ENCODE results near the gene ZNF121. TPM values are rescaled to one million over a fixed set of nuclear protein-coding genes. Genes with fewer than 3 reads are reported as not detected.
A peak's percentile ranks its signal among the peaks of the same experiment; 100 is the strongest.

Gene ZNF121
- total RNA-seq, 1 experiment from 2014 or later, result 35.5 TPM

- Mint-ChIP-seq H3K4me1 (ENCODE audit: low read depth, unreplicated experiment) (peaks cover 7% of the 10 kb centered on the region), H3K27ac (ENCODE audit: unreplicated experiment) (peak within 1 kb of the TSS; percentile 100), H3K36me3 (ENCODE audit: insufficient read depth, unreplicated experiment) (peaks cover 44% of the 10 kb centered on the region), H3K4me3 (ENCODE audit: unreplicated experiment) (peak within 1 kb of the TSS; percentile 96), H3K9me3 (ENCODE audit: unreplicated experiment) (no peaks in the 10 kb centered on the region), H3K27me3 (ENCODE audit: insufficient read depth, unreplicated experiment) (no peaks in the 10 kb centered on the region)
- BruUV-seq (replicated peaks), result TSS peak; percentile 93
- no peak for TF ChIP-seq CTCF (IDR thresholded peaks at IDR 0.05; ENCODE audit: insufficient read depth in 1 of 2, low read depth in 1 of 2, low read length in 1 of 2, severe bottlenecking in 1 of 2, unreplicated experiment in 1 of 2)
- Histone ChIP-seq H3K4me1 (no peaks in the 10 kb centered on the region), H3K27me3 (replicated peaks; ENCODE audit: control insufficient read depth, insufficient read depth, low read length) (no peaks in the 10 kb centered on the region), H3K9me3 (no peaks in the 10 kb centered on the region), H3K36me3 (ENCODE audit: control insufficient read depth, insufficient read depth, low read length) (peaks cover 3% of the 10 kb centered on the region), H3K4me3 (ENCODE audit: low read depth, low read length) (peak within 1 kb of the TSS; percentile 71)
- intact Hi-C loops (cut with micrococcal nuclease; ENCODE audit: unreplicated experiment), result loop anchor here (1.0 kb wide), 1 partner anchor 37 kb away; the partner anchor contains the start of gene ZNF121
- ChIA-PET POLR2A (no interaction called here), CTCF (no interaction called here)
- peak; percentile 80 to 84 for DNase-seq
Measured at GRCh38 chr19:9621156-9622037, 37.1 kb upstream of the ZNF121 start, which contains the start of gene ZNF561. Gene ZNF561 (minus strand): TSS chr19:9621232. CDS start chr19:9619456, 1,776 bp downstream.

GRCh38 chr19:9620842-9621155, 36.5 kb upstream of the ZNF121 start:
- no peaks in the 10 kb centered on the region for H3K9me3 Mint-ChIP-seq (ENCODE audit: unreplicated experiment)
- Histone ChIP-seq H3K4me3 (ENCODE audit: low read depth, low read length) (peak overlapping the region; percentile 71), H3K36me3 (ENCODE audit: control insufficient read depth, insufficient read depth, low read length) (peaks cover 3% of the 10 kb centered on the region), H3K4me1 (no peaks in the 10 kb centered on the region), H3K9me3 (no peaks in the 10 kb centered on the region), H3K27me3 (replicated peaks; ENCODE audit: control insufficient read depth, insufficient read depth, low read length) (no peaks in the 10 kb centered on the region)
- BruUV-seq (replicated peaks), result no TSS peak
- no peak for TF ChIP-seq CTCF (IDR thresholded peaks at IDR 0.05; ENCODE audit: insufficient read depth in 1 of 2, low read depth in 1 of 2, low read length in 1 of 2, severe bottlenecking in 1 of 2, unreplicated experiment in 1 of 2)
- POLR2A ChIA-PET, result no interaction called here
- CTCF ChIA-PET, result no interaction called here
- no peak for DNase-seq
- peaks cover 50% of the 10 kb centered on the region for H3K36me3 Mint-ChIP-seq (ENCODE audit: insufficient read depth, unreplicated experiment)
- peak overlapping the region; percentile 96 for H3K4me3 Mint-ChIP-seq (ENCODE audit: unreplicated experiment)
- peak overlapping the region; percentile 100 for H3K27ac Mint-ChIP-seq (ENCODE audit: unreplicated experiment)
- no peaks in the 10 kb centered on the region for H3K27me3 Mint-ChIP-seq (ENCODE audit: insufficient read depth, unreplicated experiment)
- H3K4me1 Mint-ChIP-seq (ENCODE audit: low read depth, unreplicated experiment), result peaks cover 7% of the 10 kb centered on the region
- intact Hi-C loops (cut with micrococcal nuclease; ENCODE audit: unreplicated experiment), result loop anchor here (1.0 kb wide), 1 partner anchor 36 kb away; the partner anchor contains the start of gene ZNF121

GRCh38 chr19:9615844-9616243, 31.5 kb upstream of the ZNF121 start:
- POLR2A ChIA-PET, result no interaction called here
- Mint-ChIP-seq H3K9me3 (ENCODE audit: unreplicated experiment) (peaks cover 5% of the 10 kb centered on the region), H3K27me3 (ENCODE audit: insufficient read depth, unreplicated experiment) (no peaks in the 10 kb centered on the region), H3K4me1 (ENCODE audit: low read depth, unreplicated experiment) (no peaks in the 10 kb centered on the region), H3K4me3 (ENCODE audit: unreplicated experiment) (no peak overlapping the region), H3K27ac (ENCODE audit: unreplicated experiment) (no peak overlapping the region), H3K36me3 (ENCODE audit: insufficient read depth, unreplicated experiment) (peaks cover 84% of the 10 kb centered on the region)
- H3K4me3 ChIP-seq (ENCODE audit: low read depth, low read length), result no peak overlapping the region
- H3K9me3 ChIP-seq, result peaks cover 23% of the 10 kb centered on the region
- DNase-seq, result no peak
- no peaks in the 10 kb centered on the region for H3K27me3 ChIP-seq (replicated peaks; ENCODE audit: control insufficient read depth, insufficient read depth, low read length)
- intact Hi-C loops (cut with micrococcal nuclease; ENCODE audit: unreplicated experiment), result no loop called here
- CTCF ChIA-PET, result no interaction called here
- BruUV-seq (replicated peaks), result no TSS peak
- H3K36me3 ChIP-seq (ENCODE audit: control insufficient read depth, insufficient read depth, low read length), result peaks cover 10% of the 10 kb centered on the region
- no peak for TF ChIP-seq CTCF (IDR thresholded peaks at IDR 0.05; ENCODE audit: insufficient read depth in 1 of 2, low read depth in 1 of 2, low read length in 1 of 2, severe bottlenecking in 1 of 2, unreplicated experiment in 1 of 2)
- H3K4me1 ChIP-seq, result no peaks in the 10 kb centered on the region
